Central memory CD8-positive, alpha-beta T cell (primary cell): ENCODE measurements around the gene DEGS1.
A peak's percentile ranks its signal among the peaks of the same experiment; 100 is the strongest.

ENCODE experiments used
- ATAC-seq: fragments of 150-1000 bp; cut with Tn5 transposase; replicated peaks from 2 replicates; pipeline ENCODE4 v1.10.0; 2022; ENCODE audit warnings: mild to moderate bottlenecking, moderate FRiP score, moderate number of reproducible peaks; ENCODE audit not compliant: poor library complexity, severe bottlenecking; ENCODE audit errors: extremely low read depth
- DNase-seq, 2 donors: peaks; one replicate each; pipeline ENCODE4 v3.0.0; 2021; ENCODE audit warnings: low spot score in 2 of 2
- H3K27ac Mint-ChIP-seq: one replicate; pipeline ENCODE4 v1.8.0; 2022; ENCODE audit warnings: low read depth, mild to moderate bottlenecking, moderate library complexity, mixed read lengths
- H3K27me3 Mint-ChIP-seq: one replicate; pipeline ENCODE4 v1.8.0; 2022; ENCODE audit warnings: mixed read lengths
- H3K36me3 Mint-ChIP-seq: one replicate; pipeline ENCODE4 v1.8.0; 2022; ENCODE audit warnings: mild to moderate bottlenecking, moderate library complexity, mixed read lengths; ENCODE audit not compliant: insufficient read depth
- H3K4me1 Mint-ChIP-seq: one replicate; pipeline ENCODE4 v1.8.0; 2022; ENCODE audit warnings: mixed read lengths
- H3K4me3 Mint-ChIP-seq: one replicate; pipeline ENCODE4 v1.8.0; 2022; ENCODE audit warnings: mild to moderate bottlenecking, moderate library complexity, mixed read lengths
- H3K9me3 Mint-ChIP-seq: one replicate; pipeline ENCODE4 v1.8.0; 2022; ENCODE audit warnings: mixed read lengths

Gene DEGS1

GRCh38 chr1:224169718-224170270 lies 13.2 kb upstream of the DEGS1 start:
- H3K36me3 Mint-ChIP-seq: peaks cover under 1% of the 10 kb centered on the region
- no peaks in the 10 kb centered on the region for H3K27me3 Mint-ChIP-seq
- ATAC-seq: no peak
- peaks cover 23% of the 10 kb centered on the region for H3K4me1 Mint-ChIP-seq
- H3K27ac Mint-ChIP-seq: no peak overlapping the region
- H3K4me3 Mint-ChIP-seq: no peak overlapping the region
- H3K9me3 Mint-ChIP-seq: no peaks in the 10 kb centered on the region
- DNase-seq: no peak

GRCh38 chr1:224170343-224170742 lies 12.7 kb upstream of the DEGS1 start:
- peaks cover 22% of the 10 kb centered on the region for H3K4me1 Mint-ChIP-seq
- H3K4me3 Mint-ChIP-seq: no peak overlapping the region
- no peaks in the 10 kb centered on the region for H3K27me3 Mint-ChIP-seq
- DNase-seq (no peak), ATAC-seq (no peak)
- no peak overlapping the region for H3K27ac Mint-ChIP-seq
- H3K9me3 Mint-ChIP-seq: no peaks in the 10 kb centered on the region
- no peaks in the 10 kb centered on the region for H3K36me3 Mint-ChIP-seq

- H3K4me3 Mint-ChIP-seq: no peak overlapping the region
- no peak overlapping the region for H3K27ac Mint-ChIP-seq
- H3K27me3 Mint-ChIP-seq: no peaks in the 10 kb centered on the region
- no peaks in the 10 kb centered on the region for H3K9me3 Mint-ChIP-seq
- DNase-seq (no peak), ATAC-seq (peak; percentile 53)
- H3K4me1 Mint-ChIP-seq: peaks cover 22% of the 10 kb centered on the region
- no peaks in the 10 kb centered on the region for H3K36me3 Mint-ChIP-seq
Measured at GRCh38 chr1:224170748-224171478, 12.1 kb upstream of the DEGS1 start.

GRCh38 chr1:224172229-224172628 lies 10.8 kb upstream of the DEGS1 start:
- ATAC-seq: no peak
- Mint-ChIP-seq H3K9me3 (no peaks in the 10 kb centered on the region), H3K4me1 (peaks cover 22% of the 10 kb centered on the region), H3K27ac (peak overlapping the region; percentile 14), H3K4me3 (no peak overlapping the region), H3K36me3 (no peaks in the 10 kb centered on the region), H3K27me3 (no peaks in the 10 kb centered on the region)
- no peak for DNase-seq

- Mint-ChIP-seq H3K4me3 (no peak overlapping the region), H3K27me3 (no peaks in the 10 kb centered on the region), H3K4me1 (peaks cover 22% of the 10 kb centered on the region), H3K27ac (no peak overlapping the region), H3K36me3 (no peaks in the 10 kb centered on the region), H3K9me3 (no peaks in the 10 kb centered on the region)
- no peak for DNase-seq
- ATAC-seq: no peak
Measured at GRCh38 chr1:224173523-224173922, 9.5 kb upstream of the DEGS1 start.

GRCh38 chr1:224175617-224176016 lies 7.4 kb upstream of the DEGS1 start:
- H3K4me3 Mint-ChIP-seq: no peak overlapping the region
- no peak overlapping the region for H3K27ac Mint-ChIP-seq
- H3K4me1 Mint-ChIP-seq: peaks cover 2% of the 10 kb centered on the region
- H3K27me3 Mint-ChIP-seq: no peaks in the 10 kb centered on the region
- H3K36me3 Mint-ChIP-seq: no peaks in the 10 kb centered on the region
- DNase-seq: no peak
- no peaks in the 10 kb centered on the region for H3K9me3 Mint-ChIP-seq
- no peak for ATAC-seq

GRCh38 chr1:224177356-224177999 lies 5.6 kb upstream of the DEGS1 start:
- Mint-ChIP-seq H3K36me3 (peaks cover 7% of the 10 kb centered on the region), H3K9me3 (no peaks in the 10 kb centered on the region), H3K4me1 (peaks cover 9% of the 10 kb centered on the region), H3K27ac (no peak overlapping the region), H3K4me3 (no peak overlapping the region), H3K27me3 (no peaks in the 10 kb centered on the region)
- DNase-seq: no peak
- no peak for ATAC-seq

- Mint-ChIP-seq H3K4me3 (no peak overlapping the region), H3K27ac (no peak overlapping the region)
Measured at GRCh38 chr1:224178894-224179293, 4.1 kb upstream of the DEGS1 start.

GRCh38 chr1:224180783-224181452 lies 2.1 kb upstream of the DEGS1 start:
- no peaks in the 10 kb centered on the region for H3K27me3 Mint-ChIP-seq
- ATAC-seq (no peak), DNase-seq (no peak)
- H3K9me3 Mint-ChIP-seq: no peaks in the 10 kb centered on the region
- H3K4me3 Mint-ChIP-seq: no peak overlapping the region
- H3K36me3 Mint-ChIP-seq: peaks cover 20% of the 10 kb centered on the region
- H3K4me1 Mint-ChIP-seq: peaks cover 26% of the 10 kb centered on the region
- H3K27ac Mint-ChIP-seq: no peak overlapping the region

More at GRCh38 chr1:224178894-224179293, 4.1 kb upstream of the DEGS1 start:
- no peak for DNase-seq
- ATAC-seq: no peak
- peaks cover 15% of the 10 kb centered on the region for H3K36me3 Mint-ChIP-seq
- no peaks in the 10 kb centered on the region for H3K9me3 Mint-ChIP-seq
- no peaks in the 10 kb centered on the region for H3K27me3 Mint-ChIP-seq
- peaks cover 10% of the 10 kb centered on the region for H3K4me1 Mint-ChIP-seq

- no peak for ATAC-seq
- Mint-ChIP-seq H3K36me3 (peaks cover 20% of the 10 kb centered on the region), H3K4me3 (peak overlapping the region; percentile 78), H3K27me3 (no peaks in the 10 kb centered on the region), H3K27ac (peak overlapping the region; percentile 94), H3K9me3 (no peaks in the 10 kb centered on the region), H3K4me1 (peaks cover 26% of the 10 kb centered on the region)
- DNase-seq: no peak
Measured at GRCh38 chr1:224181453-224181810, 1.6 kb upstream of the DEGS1 start.

- Mint-ChIP-seq H3K27ac (peak overlapping the region; percentile 94), H3K4me1 (peaks cover 31% of the 10 kb centered on the region), H3K9me3 (no peaks in the 10 kb centered on the region), H3K36me3 (peaks cover 24% of the 10 kb centered on the region), H3K27me3 (no peaks in the 10 kb centered on the region), H3K4me3 (peak overlapping the region; percentile 78)
- DNase-seq (peak; percentile 29 to 30), ATAC-seq (peak; percentile 63)
Measured at GRCh38 chr1:224182057-224182865, 779 bp upstream of the DEGS1 start.
